NCI-H1092 treated with DMSO at 0.1 percent for 48 hours (cell line): ENCODE measurements around the gene SLC24A3.

Experiments
- DNase-seq: peaks from one replicate; lab custom pipeline; 2025; lab: John Stamatoyannopoulos, UW

Gene SLC24A3

DNA sequence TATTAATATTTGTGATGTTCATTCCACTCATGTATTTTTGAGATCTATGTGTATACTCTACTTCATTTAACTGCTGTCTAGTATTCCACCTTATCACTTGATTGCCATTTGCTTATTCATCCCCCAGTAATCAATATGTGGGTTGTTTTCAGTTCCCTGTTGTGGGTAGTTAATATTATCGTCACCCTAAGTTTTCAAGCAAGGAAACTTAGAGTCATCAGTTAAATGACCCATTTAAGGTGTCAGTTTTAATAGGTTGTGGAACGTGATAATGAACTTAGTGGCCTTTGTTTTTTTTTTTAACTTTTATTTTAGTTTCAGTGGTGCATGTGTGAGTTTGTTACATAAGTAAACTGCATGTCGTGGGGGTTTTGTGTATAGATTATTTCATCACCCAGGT is 90.3 kb downstream of the SLC24A3 start:
- DNase-seq: no peak

DNA sequence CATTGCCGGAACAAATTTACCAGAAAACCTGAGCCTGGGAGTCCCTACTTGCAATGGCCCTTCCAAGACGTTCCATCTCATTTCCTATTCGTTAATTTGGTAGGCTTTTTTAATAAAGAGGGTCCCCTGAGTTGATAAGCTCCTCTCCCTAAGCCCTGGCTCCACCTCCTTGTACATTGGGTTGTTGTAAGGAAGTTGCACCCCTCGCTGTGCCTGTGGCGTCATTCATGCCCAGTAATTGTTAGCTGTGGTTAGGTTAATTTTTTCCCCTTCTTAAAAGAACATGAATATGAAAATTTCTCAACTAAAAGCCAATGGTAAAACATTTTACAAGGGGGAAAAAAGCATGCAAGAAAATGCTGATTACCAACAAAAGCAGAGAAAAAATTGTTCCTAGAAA is 91.9 kb downstream of the SLC24A3 start:
- DNase-seq: no peak

DNA sequence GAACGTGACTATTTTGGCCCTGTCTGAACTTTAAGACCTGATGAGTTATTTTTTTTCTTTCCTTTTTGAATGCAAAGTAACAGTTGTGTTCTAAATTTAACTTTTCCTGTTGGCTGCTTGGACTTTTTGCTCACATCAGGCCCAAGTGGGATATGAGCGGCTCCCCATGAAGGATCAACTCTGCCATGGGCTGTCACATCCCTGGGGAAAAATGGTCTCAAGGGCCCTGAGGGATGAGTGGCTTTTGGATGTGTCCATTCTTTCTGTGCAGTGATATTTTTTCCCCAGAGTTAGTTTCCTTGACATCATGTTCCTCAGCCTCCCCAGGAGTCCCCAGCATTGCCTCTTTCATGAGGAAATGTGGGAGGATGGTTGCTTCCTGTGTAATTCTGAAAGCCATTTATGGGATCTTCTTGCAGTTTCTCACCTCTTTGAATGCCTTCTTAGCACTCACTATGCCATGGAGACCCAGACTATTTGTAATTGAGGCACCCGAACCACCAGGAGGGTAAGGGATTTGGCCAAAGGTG is 92.5 kb downstream of the SLC24A3 start:
- no peak for DNase-seq

DNA sequence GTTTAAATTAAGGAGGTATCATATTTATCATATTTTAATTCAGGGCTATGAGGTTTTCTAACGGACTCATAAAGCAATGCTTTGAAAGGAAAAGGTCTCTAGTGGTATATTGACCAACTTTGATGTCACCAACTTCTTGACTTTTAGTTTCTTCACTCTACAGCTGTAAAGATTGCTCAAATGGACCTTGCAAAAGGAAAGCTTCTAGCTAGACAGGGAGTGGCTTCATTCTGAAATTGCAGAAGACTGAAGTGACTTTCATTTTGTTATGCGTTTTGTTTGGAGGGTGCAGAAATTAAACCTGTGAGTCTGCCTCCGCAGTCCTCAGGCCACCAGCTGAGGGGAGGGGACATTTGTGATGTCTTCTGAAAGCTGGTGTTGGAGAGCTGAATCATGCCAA is 95.7 kb downstream of the SLC24A3 start:
- DNase-seq: no peak

DNA sequence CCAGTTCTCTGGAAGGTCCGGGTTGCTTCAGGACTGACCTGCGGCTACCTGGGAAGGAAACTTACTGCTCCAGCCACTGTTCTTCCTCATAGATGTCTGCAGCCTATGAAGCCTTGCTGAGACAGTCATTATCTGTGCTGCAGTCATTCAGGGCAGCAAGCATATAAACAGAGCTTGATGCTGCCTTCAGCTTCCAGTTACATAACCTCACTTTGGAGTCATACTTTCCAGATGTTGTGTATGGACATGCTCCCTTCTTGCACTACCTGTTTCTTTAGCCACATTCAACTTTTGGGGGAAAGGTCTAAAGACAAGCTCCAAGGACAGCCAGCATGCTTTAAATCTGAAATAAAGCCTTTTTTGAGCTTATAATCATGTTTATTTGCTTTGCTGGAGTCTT is 98.1 kb downstream of the SLC24A3 start:
- no peak for DNase-seq

DNA sequence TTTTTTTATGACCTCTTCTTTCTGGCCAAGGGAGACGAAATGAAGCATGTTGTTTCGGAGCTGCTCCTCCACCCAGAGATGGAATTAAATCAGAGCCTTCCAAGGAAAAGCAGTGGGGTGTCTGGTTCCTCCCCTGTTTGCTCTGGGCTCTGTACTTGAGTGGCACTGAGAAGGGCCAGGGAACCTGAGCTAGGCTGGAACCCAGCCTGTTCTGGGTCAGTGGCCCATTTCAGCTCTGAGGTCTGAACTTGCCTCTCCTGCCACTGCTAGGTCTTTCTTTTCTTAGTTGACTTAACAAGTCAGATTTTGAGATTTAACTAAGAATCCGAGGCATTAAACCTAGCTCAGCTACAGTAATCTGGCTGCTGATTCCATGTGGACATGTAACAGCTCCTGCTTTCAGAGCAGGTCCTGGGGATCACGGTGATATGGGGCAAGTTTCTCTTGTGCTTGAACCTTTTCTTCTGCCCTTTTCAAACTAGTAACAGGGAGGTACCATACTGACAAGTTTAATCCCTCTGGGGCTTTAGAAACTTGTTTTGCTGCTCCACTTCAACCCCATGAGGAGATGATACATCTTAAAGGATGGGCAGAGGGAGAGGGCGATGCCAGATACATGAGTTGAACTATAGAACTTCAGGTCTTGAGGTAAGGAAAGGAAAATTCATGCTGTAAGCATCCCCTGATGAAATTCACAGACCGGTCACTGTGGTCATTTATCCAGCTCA is 101.1 kb downstream of the SLC24A3 start:
- DNase-seq: no peak

DNA sequence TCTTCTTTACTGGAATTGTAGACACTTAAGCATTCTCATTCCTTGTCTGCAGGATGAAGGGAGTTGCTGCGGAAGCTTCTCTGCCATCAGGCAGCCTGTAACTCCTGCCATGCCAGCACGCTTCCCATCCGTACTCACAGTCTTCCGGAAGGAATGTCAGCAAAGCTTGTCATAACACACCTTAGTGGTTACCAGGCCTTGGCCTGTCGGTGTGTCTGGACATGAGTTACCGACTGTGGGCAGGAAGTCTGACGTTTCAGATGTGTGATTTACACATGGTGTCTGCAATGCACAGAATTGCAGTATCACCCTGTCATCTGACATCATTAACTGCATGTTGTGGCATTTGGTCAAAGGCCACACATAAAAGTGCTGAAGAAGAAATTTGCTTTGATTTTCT is 102.2 kb downstream of the SLC24A3 start:
- no peak for DNase-seq

DNA sequence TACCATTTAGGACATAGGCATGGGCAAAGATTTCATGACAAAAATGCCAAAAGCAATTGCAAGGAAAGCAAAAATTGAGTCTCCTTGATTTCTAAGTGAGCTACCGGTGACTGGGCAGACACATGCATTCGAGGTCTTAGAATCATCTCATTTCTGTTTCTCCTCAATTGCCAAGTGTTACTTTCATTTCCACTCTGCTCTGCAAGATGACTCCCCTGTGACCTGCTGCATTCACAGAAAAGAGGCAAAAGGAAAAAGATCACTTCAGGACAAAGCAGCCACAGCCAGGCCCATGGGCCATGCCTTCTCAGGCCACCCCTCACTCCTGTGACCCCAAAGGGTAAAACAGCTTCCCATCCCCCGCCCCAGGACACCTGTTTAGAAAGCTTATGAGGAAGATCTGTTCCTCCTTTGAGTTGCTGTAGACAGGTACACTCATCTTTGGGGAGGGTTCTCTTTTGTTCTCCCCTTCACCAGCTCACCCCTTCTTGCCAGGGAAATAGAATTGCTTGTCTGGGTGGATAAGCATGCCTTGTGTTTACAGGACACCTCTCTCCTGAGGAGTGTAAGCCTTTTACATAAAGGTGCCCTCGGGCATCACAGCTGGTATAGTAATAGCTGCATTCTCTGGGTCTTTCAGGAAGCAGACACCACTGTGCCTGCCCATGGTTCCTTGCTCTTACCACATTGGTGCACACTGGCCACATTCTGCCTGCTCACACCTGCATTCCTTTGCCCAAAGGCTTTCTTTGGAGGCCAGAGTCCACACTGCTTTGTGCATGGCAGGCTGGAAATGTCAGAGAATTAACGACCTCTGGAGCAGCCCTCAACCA is 105.0 kb downstream of the SLC24A3 start:
- DNase-seq: no peak

DNA sequence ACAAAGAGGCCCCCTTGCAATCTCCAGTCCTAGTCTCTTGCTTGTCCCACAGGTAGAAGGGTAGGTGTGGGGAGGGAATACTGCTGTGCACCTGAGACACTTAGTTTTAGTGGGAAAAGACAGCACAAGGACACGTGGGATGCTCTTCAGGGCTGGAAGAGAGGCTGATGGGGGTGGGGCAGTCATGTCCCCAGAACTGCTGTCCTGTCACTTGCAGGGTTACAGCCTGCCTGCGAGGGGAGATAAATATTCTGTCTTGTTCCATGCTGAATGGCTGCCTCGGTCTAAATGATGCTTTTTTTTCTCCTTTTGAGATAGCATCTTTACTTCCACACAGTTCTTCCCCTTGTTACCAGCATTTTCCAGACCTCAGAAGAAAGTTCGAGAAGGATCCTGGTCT is 106.2 kb downstream of the SLC24A3 start:
- DNase-seq: no peak

DNA sequence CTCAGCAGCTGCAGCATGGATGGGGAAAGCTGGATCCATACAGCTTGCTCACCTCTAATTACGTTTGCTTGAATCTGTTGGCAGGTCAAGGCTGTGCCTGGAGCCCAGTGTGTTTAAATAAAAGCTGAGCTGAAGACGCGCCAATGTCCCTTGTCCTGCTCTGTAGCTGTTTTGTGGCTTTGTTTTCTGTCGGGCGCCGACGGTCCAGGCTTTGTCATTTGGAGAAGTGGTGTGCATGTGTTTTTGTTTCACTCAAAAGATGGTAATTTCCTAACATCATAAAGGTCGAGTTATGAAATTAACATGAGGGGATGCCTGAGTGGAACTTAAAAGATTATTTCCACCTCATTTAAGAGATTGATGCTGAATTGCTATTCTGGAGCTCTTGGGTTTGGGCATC is 107.6 kb downstream of the SLC24A3 start:
- no peak for DNase-seq

DNA sequence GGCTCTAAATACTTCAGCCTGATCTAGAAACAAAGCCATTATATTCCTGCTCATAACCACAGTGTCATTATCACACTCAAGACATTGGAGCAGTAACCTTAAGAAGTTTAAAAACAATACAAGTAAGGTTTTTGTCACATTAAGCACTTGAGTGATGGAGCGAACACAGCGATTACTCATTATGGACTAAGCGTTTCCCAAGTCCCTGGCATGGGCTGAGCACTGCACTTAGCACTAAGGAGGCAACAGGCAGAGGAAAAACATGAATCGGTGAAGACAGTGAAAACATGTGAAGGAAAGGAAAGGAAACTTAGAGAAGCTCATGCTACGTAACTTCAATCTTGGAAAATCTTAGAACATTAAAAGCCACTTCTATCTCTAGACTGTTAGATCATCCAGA is 108.7 kb downstream of the SLC24A3 start:
- DNase-seq: no peak

DNA sequence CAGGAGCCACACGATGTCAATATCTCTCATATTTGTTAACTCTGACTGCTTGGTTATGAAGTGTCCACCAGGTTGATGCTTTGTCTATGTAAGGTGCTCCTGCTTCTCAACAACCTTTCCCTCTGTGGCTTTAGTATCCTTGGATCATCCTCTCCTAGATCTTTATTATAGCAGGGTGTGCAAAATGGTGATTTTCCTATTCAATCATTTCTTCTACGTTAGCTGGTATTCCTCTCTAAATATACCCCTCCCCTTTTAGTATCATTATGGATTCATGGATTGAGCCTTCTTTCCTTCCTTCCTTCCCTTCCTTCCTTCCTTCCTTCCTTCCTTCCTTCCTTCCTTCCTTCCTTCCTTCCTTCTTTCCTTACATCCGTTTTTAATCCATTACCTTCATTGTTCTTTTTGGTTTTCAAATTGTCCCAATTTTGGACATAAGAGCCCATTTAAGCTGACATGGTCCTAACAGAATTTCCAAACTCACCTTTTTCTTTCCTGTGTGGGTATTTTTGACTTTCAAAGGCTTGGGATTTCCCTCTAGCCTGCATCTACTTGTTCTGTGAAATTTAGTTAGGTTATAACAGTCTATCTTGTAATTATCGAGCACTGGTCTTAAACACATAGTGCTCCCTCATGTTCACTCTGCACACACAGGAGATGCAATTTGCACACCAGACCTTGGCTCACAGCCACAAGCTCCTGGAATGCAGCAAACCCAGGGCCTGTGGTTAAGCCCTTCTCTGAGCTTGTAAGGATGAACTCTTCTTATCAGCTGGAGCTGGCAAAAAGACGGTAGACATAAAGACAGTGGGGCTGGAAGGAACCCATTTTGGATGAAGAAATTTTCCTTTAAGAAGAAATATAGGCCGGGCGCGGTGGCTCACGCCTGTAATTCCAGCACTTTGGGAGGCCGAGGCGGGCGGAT is 109.9 kb downstream of the SLC24A3 start:
- no peak for DNase-seq

DNA sequence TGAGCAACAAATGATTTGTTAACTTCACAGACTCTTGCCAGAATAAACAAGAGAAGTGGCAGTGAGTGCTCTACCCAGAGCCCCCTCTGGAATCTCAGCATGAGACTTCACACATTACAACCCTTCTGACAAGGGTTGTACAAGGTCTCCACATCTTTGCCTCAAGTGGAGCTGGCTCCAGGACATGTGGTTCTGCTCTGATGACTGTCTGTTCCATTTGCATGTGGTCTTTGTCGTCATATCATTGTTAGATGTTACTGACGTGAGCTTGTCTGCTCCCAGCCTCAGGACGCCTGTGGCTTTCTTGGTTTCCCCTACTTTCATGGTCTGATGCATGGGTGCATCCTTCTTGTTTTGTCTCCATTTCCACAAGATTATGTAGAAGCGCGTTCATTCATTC is 115.0 kb downstream of the SLC24A3 start:
- peak; percentile 2 for DNase-seq

DNA sequence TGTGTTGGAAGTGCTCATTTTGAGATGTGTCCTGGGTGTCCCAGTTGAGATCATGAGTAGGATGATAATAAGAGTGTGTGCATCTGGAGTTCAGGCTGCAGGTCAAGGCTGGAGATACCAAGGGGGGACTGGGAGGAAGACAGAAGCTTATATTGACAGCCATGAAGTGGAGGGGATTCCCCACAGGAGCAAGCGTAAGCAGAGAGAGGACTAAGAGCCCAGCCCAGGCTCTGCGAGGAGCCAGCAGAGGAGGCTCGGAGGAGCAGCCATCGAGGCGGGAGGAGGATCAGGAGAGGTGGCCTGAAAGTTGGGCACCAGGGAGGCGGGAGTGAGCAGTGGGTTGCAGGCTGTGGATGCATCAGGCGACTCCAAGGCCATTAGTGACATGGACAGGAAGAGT is 116.2 kb downstream of the SLC24A3 start:
- DNase-seq: no peak

DNA sequence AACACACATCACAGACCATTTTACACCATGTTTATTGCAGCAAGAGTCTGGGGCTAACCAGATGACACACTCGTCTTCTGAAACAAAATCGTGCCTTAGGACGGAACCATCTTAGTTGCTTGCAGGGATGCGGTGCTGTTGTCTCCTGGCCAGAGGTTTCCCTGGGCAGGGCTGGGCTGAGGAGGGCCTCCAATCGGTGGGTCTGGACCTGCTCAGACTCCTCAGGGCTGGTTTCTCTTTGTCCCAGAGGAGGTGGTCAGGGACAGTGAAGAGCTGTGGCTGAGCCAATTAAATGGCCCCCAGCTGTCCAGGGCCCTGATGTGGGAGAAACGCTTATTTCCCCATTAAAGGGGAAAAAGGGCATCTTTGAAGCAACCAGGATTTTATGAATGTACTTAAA is 117.6 kb downstream of the SLC24A3 start:
- no peak for DNase-seq

DNA sequence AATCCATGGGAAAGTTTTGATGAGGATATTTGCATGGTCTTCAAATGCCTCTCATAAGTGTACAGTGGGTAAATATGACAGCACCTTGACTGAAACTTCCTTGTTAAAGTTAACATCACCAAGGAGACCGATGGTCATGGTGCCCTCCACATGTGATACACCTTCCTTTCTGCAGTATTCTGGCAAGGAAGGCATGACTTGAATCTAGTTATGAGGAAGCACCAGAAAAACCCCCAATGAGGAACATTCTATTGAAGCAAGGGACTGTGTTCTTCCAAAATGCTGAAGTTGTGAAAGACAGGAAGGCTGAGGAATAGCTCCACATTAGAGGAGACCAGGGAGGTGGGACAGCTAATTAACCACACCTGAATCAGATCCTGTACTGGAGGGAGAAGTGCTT is 118.3 kb downstream of the SLC24A3 start:
- no peak for DNase-seq

DNA sequence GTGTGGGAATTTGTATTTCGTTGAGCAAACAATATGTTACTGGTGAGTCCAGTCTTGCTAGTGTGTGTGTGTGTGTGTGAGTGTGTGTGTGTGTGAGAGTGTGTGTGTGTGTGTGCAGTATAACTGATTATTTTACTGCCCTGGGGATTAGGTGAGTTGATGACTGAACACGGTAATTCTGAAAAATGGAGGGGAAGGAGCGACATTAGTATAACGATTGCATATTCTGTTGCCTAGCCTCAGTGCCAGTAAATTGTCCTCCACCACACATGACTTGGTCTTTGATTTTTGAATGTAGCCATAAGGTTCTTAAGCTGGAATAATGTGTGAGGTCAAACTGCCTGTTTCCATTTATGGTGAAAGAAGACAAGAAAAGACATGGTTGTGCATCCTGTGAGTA is 121.1 kb downstream of the SLC24A3 start:
- no peak for DNase-seq

DNA sequence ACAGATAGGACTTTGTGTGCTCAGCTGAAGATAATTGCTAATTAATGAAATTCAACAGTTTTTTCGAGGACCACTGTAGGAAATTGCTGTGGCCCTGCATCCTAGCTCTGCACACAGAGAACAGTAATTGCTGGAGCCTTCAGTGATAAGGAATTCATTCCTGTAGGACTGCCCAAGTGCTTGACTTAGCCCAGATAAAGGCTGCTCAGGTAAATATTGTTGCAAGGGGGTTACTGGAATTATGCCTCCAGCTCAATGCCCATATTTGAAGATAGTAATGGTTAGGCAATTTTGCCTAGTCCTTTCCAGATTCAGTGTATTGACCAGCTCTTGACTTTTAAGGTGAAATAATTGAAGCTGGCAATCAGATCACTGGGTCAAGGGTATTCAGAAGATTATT is 122.9 kb downstream of the SLC24A3 start:
- DNase-seq: no peak

DNA sequence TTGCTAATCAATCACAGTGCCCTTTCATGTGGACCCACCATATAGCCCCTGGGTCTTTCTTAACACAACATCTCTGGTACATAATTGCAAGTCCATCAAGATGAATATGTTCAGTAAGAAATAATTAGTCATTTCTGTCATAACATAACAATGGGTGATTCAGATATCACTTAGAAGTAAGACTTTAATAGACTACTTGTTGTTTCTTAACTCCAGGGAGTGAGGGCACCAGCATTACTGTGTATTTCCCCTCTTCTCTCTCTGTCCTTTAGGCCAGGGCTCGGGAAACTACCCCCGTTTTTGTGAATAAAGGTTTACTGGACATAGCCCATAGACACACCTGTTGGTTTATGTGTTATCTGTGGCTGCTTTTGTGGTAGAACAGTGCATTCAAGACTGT is 123.5 kb downstream of the SLC24A3 start:
- DNase-seq: no peak

DNA sequence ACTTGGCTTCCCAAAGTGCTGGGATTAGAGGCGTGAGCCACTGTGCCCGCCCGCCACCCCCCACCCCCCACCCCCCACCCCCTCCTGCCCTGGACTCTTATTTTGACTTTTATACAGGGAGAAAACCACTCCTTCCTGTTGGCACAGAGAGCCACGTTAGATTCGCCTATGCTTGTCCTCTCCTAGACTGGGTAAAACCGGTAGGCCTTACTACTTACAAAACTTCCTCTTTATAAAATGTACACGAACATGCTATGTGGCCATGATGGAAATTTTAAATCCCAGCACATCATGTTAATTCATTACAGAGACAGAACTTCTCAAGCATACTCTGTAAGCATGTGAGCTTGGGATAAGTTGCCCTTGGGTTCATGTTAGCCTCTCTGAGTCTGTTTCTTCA is 124.2 kb downstream of the SLC24A3 start:
- DNase-seq: no peak

DNA sequence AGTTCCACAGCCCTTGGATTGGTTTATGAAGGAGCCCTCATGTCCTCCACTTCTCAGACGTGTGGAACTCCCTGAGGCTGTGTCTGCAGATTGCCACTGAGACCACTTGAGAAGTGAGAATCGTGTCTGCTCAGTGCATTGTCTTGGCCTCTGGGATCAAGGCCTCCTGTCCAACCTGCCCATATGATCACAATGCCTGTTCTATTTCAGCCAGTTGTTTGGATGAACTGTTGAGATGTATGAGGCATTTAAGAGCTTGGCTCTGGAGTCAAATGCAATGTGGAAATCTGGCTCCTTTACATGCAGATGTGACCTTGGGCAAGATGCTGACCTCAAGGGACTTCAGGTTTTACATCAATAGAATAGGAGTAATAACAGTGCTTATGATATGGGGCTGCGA is 125.9 kb downstream of the SLC24A3 start:
- DNase-seq: no peak

DNA sequence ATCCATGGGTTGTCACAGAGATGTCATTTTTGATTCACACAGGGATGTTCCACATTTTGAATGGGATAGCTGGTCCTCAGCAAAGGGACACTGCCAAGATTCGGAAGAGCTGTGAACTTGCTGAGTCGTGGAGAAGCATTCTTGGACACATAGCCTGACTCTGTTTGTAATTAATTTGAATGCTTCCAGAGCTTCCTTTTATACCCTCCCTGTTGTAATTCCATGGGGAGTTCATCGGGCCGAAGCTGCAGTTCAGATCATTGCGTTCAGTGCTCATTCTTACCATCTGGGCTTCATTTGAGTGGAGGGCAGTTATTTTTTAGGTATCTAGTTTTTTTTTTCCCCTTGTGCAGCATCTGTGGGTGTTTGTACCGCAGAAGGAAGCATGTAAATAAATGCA is 126.5 kb downstream of the SLC24A3 start:
- no peak for DNase-seq
